Astrocyte (in vitro differentiated cells and primary cell): Measurements from ENCODE around the gene KLHDC9. TPM values are rescaled to one million over a fixed set of nuclear protein-coding genes. Genes with fewer than 3 reads are reported as not detected.

Experiments
- total RNA-seq: library from RNA; stranded (reverse); gene quantifications from 2 replicates; pipeline ENCODE4 v1.2.1, GENCODE V29; 2021

The KLHDC9 gene
- total RNA-seq, 1 donor from 2014 or later, result 1.5 TPM

Other genes with a start within 250 kb of the KLHDC9 start
- not detected in 2 replicates for gene CD244, start 235.5 kb upstream of the KLHDC9 start, total RNA-seq
- gene ITLN1, start 213.2 kb upstream of the KLHDC9 start, total RNA-seq, result not detected in 2 replicates
- not detected in 2 replicates for gene ITLN2, start 143.6 kb upstream of the KLHDC9 start, total RNA-seq
- gene F11R, start 77.2 kb upstream of the KLHDC9 start, total RNA-seq, result 53.7 and 68.6 TPM in 2 replicates
- gene TSTD1, start 59.4 kb upstream of the KLHDC9 start, total RNA-seq, result 9.5 TPM in 2 replicates
- 61.3 and 70.1 TPM in 2 replicates for gene USF1, start 52.4 kb upstream of the KLHDC9 start, total RNA-seq
- gene ARHGAP30, start 28.5 kb upstream of the KLHDC9 start, total RNA-seq, result 0.19 and 0.25 TPM in 2 replicates
- 1.6 and 1.9 TPM in 2 replicates for gene NECTIN4, start 8.8 kb upstream of the KLHDC9 start, total RNA-seq
- 103 and 111 TPM in 2 replicates for gene PFDN2, start 19.7 kb downstream of the KLHDC9 start, total RNA-seq
- 25.6 and 25.9 TPM in 2 replicates for gene NIT1, start 19.7 kb downstream of the KLHDC9 start, total RNA-seq
- gene DEDD, start 34.3 kb downstream of the KLHDC9 start, total RNA-seq, result 40.9 and 41.8 TPM in 2 replicates
- gene UFC1, start 55.6 kb downstream of the KLHDC9 start, total RNA-seq, result 87.5 and 91.0 TPM in 2 replicates
- gene USP21, start 61.1 kb downstream of the KLHDC9 start, total RNA-seq, result 14.4 and 19.2 TPM in 2 replicates
- gene PPOX, start 68.1 kb downstream of the KLHDC9 start, total RNA-seq, result 17.0 and 20.0 TPM in 2 replicates
- gene B4GALT3, start 79.1 kb downstream of the KLHDC9 start, total RNA-seq, result 39.6 and 40.4 TPM in 2 replicates
- gene ADAMTS4, start 100.7 kb downstream of the KLHDC9 start, total RNA-seq, result 2.7 and 5.1 TPM in 2 replicates
- gene NDUFS2, start 104.0 kb downstream of the KLHDC9 start, total RNA-seq, result 59.9 and 69.0 TPM in 2 replicates
- 0.68 and 0.91 TPM in 2 replicates for gene FCER1G, start 116.9 kb downstream of the KLHDC9 start, total RNA-seq
- gene APOA2, start 125.3 kb downstream of the KLHDC9 start, total RNA-seq, result not detected in 2 replicates
- gene TOMM40L, start 127.7 kb downstream of the KLHDC9 start, total RNA-seq, result 12.0 and 12.3 TPM in 2 replicates
- not detected in 2 replicates for gene NR1I3, start 139.8 kb downstream of the KLHDC9 start, total RNA-seq
- 0.26 TPM in 1 of 2 replicates, not detected in the other for gene PCP4L1, start 160.4 kb downstream of the KLHDC9 start, total RNA-seq
- 2.3 TPM in 2 replicates for gene MPZ, start 211.6 kb downstream of the KLHDC9 start, total RNA-seq
- gene SDHC, start 216.0 kb downstream of the KLHDC9 start, total RNA-seq, result 176 and 181 TPM in 2 replicates